ENCODE measurements around the gene ARID5A.

The ARID5A gene

DNA sequence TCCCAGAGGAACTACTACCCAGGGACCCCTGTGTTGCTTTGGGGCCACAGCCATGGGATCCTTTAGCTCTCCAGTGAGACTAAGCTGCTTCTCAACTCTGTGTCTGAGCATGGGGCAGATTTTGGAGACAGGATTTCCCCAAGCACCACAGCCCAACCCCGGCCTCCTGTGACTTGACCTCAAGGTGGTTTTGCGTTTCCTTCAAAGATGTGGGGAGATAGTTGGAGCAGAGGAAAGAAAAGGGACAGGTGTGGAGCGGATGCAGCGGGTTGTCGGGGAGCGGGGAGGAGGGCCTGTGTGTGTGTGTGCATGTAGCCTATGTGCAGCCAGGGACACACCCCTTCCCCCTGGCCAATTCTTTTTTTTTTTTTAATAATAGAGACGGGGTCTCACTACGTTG, 10.2 kb downstream of the ARID5A start:
- H3K9ac ChIP-seq (ENCODE audit: low read depth, low read length, poor library complexity, severe bottlenecking) = no peak overlapping the region
- H3K9me2 ChIP-seq (replicated peaks; ENCODE audit: low read depth, low read length) = no peaks in the 10 kb centered on the region
- peaks cover 40% of the 10 kb centered on the region; the same call in 1 of the 2 replicates for H3K36me3 ChIP-seq (ENCODE audit: insufficient read depth, low read length)
- no peak overlapping the region for H3K4me2 ChIP-seq (ENCODE audit: low read depth, low read length, poor library complexity, severe bottlenecking)
- no peaks in the 10 kb centered on the region for H3F3A ChIP-seq (ENCODE audit: low read depth)
- H4K20me1 ChIP-seq (ENCODE audit: insufficient read depth, low read length, poor library complexity, severe bottlenecking) = peaks cover 8% of the 10 kb centered on the region
- peaks cover 28% of the 10 kb centered on the region for H3K79me2 ChIP-seq (ENCODE audit: insufficient read depth, low read length)
- H2AFZ ChIP-seq (ENCODE audit: low read length) = no peak overlapping the region
- H3K4me3 ChIP-seq (ENCODE audit: low read length, poor library complexity, severe bottlenecking) = no peak overlapping the region
- peaks cover 6% of the 10 kb centered on the region for H3K4me1 ChIP-seq (ENCODE audit: insufficient read depth, low read length, poor library complexity, severe bottlenecking)
- H3K27me3 ChIP-seq (ENCODE audit: insufficient read depth, low read length, poor library complexity, severe bottlenecking) = no peaks in the 10 kb centered on the region
- H3K9me3 ChIP-seq (ENCODE audit: insufficient read depth, low read depth, low read length) = no peaks in the 10 kb centered on the region
- TF ChIP-seq EZH2phosphoT487 (IDR thresholded peaks at IDR 0.05; ENCODE audit: borderline replicate concordance) (no peak), CTCF (conservative IDR thresholded peaks at IDR 0.05; ENCODE audit: low read length) (no peak)

- H4K20me1 ChIP-seq (ENCODE audit: insufficient read depth, low read length, poor library complexity, severe bottlenecking) = peaks cover 8% of the 10 kb centered on the region
- no peak overlapping the region for H3K4me3 ChIP-seq (ENCODE audit: low read length, poor library complexity, severe bottlenecking)
- H3F3A ChIP-seq (ENCODE audit: low read depth) = no peaks in the 10 kb centered on the region
- H3K9ac ChIP-seq (ENCODE audit: low read depth, low read length, poor library complexity, severe bottlenecking) = no peak overlapping the region
- peaks cover 40% of the 10 kb centered on the region; the same call in 1 of the 2 replicates for H3K36me3 ChIP-seq (ENCODE audit: insufficient read depth, low read length)
- H2AFZ ChIP-seq (ENCODE audit: low read length) = no peak overlapping the region
- no peaks in the 10 kb centered on the region for H3K9me3 ChIP-seq (ENCODE audit: insufficient read depth, low read depth, low read length)
- no peak overlapping the region for H3K4me2 ChIP-seq (ENCODE audit: low read depth, low read length, poor library complexity, severe bottlenecking)
- peaks cover 24% of the 10 kb centered on the region for H3K79me2 ChIP-seq (ENCODE audit: insufficient read depth, low read length)
- no peaks in the 10 kb centered on the region for H3K27me3 ChIP-seq (ENCODE audit: insufficient read depth, low read length, poor library complexity, severe bottlenecking)
- peaks cover 6% of the 10 kb centered on the region for H3K4me1 ChIP-seq (ENCODE audit: insufficient read depth, low read length, poor library complexity, severe bottlenecking)
- H3K9me2 ChIP-seq (replicated peaks; ENCODE audit: low read depth, low read length) = no peaks in the 10 kb centered on the region
- TF ChIP-seq CTCF (conservative IDR thresholded peaks at IDR 0.05; ENCODE audit: low read length) (no peak), EZH2phosphoT487 (IDR thresholded peaks at IDR 0.05; ENCODE audit: borderline replicate concordance) (no peak)
Measured at GRCh38 chr2:96547203-96547641, 10.7 kb downstream of the ARID5A start.

DNA sequence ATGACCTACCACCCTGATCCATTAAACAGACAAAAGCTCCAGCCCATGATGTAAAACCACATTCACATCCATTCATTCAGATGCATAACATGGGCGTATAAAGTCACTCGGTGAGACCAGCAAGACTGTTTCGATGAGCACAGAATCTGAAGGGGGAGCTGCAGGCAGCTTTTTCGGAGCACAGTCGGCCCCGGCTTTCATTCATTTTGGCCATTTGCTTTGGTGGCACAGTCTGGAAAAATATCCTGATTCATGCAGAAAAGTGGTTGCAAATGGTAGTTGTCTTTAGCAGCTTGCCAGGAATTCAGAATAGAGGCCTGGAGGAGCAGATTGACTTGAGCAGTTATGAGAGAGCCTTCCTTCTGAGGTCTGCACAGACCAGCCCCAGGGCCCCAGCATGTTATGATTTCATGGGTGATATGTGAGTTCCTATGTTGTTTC, 11.2 kb downstream of the ARID5A start:
- no peak overlapping the region for H2AFZ ChIP-seq (ENCODE audit: low read length)
- no peaks in the 10 kb centered on the region for H3F3A ChIP-seq (ENCODE audit: low read depth)
- peaks cover 40% of the 10 kb centered on the region; the same call in 1 of the 2 replicates for H3K36me3 ChIP-seq (ENCODE audit: insufficient read depth, low read length)
- peaks cover 6% of the 10 kb centered on the region for H3K4me1 ChIP-seq (ENCODE audit: insufficient read depth, low read length, poor library complexity, severe bottlenecking)
- H3K4me2 ChIP-seq (ENCODE audit: low read depth, low read length, poor library complexity, severe bottlenecking) = no peak overlapping the region
- no peak overlapping the region for H3K4me3 ChIP-seq (ENCODE audit: low read length, poor library complexity, severe bottlenecking)
- H3K9me3 ChIP-seq (ENCODE audit: insufficient read depth, low read depth, low read length) = no peaks in the 10 kb centered on the region
- H3K27me3 ChIP-seq (ENCODE audit: insufficient read depth, low read length, poor library complexity, severe bottlenecking) = no peaks in the 10 kb centered on the region
- TF ChIP-seq CTCF (conservative IDR thresholded peaks at IDR 0.05; ENCODE audit: low read length) = no peak
- TF ChIP-seq EZH2phosphoT487 (IDR thresholded peaks at IDR 0.05; ENCODE audit: borderline replicate concordance) = no peak
- H3K9ac ChIP-seq (ENCODE audit: low read depth, low read length, poor library complexity, severe bottlenecking) = no peak overlapping the region
- peaks cover 8% of the 10 kb centered on the region for H4K20me1 ChIP-seq (ENCODE audit: insufficient read depth, low read length, poor library complexity, severe bottlenecking)
- H3K79me2 ChIP-seq (ENCODE audit: insufficient read depth, low read length) = peaks cover 19% of the 10 kb centered on the region
- no peaks in the 10 kb centered on the region for H3K9me2 ChIP-seq (replicated peaks; ENCODE audit: low read depth, low read length)
